ENCODE data around the gene EIF3A. TPM values are rescaled to one million over a fixed set of nuclear protein-coding genes. Genes with fewer than 3 reads are reported as not detected.
"Not testable (repeated sequence)": the region's sequence is repeated elsewhere in the genome, so short reads cannot be mapped to it uniquely, and the experiment has no call there.

EIF3A gene
- total and polyA plus RNA-seq, 8 donors, result 37.2 to 145 (median 91.4) TPM

- intact Hi-C loops (cut with DNase I), result no loop called here
- TF ChIP-seq CTCF (IDR thresholded peaks at IDR 0.05), result no peak
- Histone ChIP-seq H3K4me3 (peak within 1 kb of the TSS; percentile 36 to 62 (median 45)), H3K27ac (peak within 1 kb of the TSS; percentile 22 to 57 (median 40)), H3K27me3 (no peaks in the 10 kb centered on the region), H3K9me3 (no peaks in the 10 kb centered on the region), H3K36me3 (peaks cover 0 to 10% (median 0%) of the 10 kb centered on the region in 3 donors), H3K4me1 (peaks cover 0 to 10% (median 5%) of the 10 kb centered on the region in 3 donors)
- no peak for FAIRE-seq
- ATAC-seq, result peak in 1 of 4 donors; percentile 3
- peak in 5 of 6 donors; percentile 15 to 79 (median 40) for DNase-seq
- 0 to 1% methylated on average over 55 to 136 of the region's 136 CpGs for WGBS, 2 donors
Observed at GRCh38 chr10:119029613-119030420, 50.8 kb downstream of the EIF3A start, which contains the start of gene NANOS1. TSS of gene NANOS1 (plus strand) at chr10:119029714. CDS start at chr10:119029802, 88 bp downstream.

GRCh38 chr10:119028900-119029612 is 51.6 kb downstream of the EIF3A start:
- DNase-seq (peak; percentile 85 to 94 (median 88)), ATAC-seq (peak; percentile 69 to 90 (median 84)), FAIRE-seq (no peak)
- H3K9me3 ChIP-seq, result no peaks in the 10 kb centered on the region
- H3K4me3 ChIP-seq, result peak overlapping the region; percentile 15 to 62 (median 41)
- H3K27me3 ChIP-seq, result no peaks in the 10 kb centered on the region
- intact Hi-C loops (cut with DNase I), result no loop called here
- 5 to 10% methylated on average over 43 to 68 of the region's 68 CpGs for WGBS, 2 donors
- peak overlapping the region; percentile 9 to 57 (median 34) for H3K27ac ChIP-seq
- no peak for TF ChIP-seq CTCF (IDR thresholded peaks at IDR 0.05)
- peaks cover 0 to 2% (median 0%) of the 10 kb centered on the region in 3 donors for H3K36me3 ChIP-seq
- peaks cover 0 to 10% (median 5%) of the 10 kb centered on the region in 3 donors for H3K4me1 ChIP-seq

DNA sequence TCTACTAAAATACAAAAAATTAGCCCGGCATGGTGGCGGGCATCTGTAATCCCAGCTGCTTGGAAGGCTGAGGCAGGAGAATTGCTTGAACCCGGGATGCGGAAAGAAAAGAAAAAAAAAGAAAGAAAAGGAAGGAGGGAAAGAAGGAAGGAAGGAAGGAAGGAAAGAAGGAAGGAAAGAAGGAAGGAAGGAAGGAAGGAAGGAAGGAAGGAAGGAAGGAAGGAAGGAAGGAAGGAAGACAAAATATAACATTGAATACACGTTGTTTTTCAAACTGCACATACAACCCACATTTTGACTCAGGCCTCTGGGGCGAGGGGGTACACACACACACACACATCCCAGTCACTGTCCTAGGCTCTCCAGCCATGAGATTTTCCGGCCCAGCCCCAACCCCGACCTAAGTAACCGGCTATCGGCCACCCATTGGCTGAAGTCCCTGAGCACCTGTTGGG is 52.1 kb downstream of the EIF3A start:
- H3K36me3 ChIP-seq; ATAC-seq; FAIRE-seq; H3K9me3 ChIP-seq; intact Hi-C loops (cut with DNase I); H3K4me1 ChIP-seq; H3K27me3 ChIP-seq; DNase-seq: not testable (repeated sequence)
- Histone ChIP-seq H3K4me3 (peak overlapping the region in 2 of 4 donors; percentile 46 to 62), H3K27ac (peak overlapping the region in 2 of 4 donors; percentile 47 to 57)
- 59 to 65% methylated on average over 10 of the region's 10 CpGs for WGBS, 2 donors

GRCh38 chr10:119026301-119027110 is 54.1 kb downstream of the EIF3A start:
- no peaks in the 10 kb centered on the region for H3K36me3 ChIP-seq
- H3K27ac ChIP-seq, result peak overlapping the region; percentile 68 to 83 (median 76)
- intact Hi-C loops (cut with DNase I), result no loop called here
- FAIRE-seq (no peak), ATAC-seq (no peak), DNase-seq (no peak)
- 66 to 73% methylated on average over 18 of the region's 18 CpGs for WGBS, 2 donors
- no peak overlapping the region for H3K4me3 ChIP-seq
- H3K9me3 ChIP-seq, result no peaks in the 10 kb centered on the region
- no peaks in the 10 kb centered on the region for H3K27me3 ChIP-seq
- TF ChIP-seq CTCF (IDR thresholded peaks at IDR 0.05), result no peak
- H3K4me1 ChIP-seq, result peaks cover 0 to 10% (median 5%) of the 10 kb centered on the region in 3 donors
